ENCODE data around the gene TWF2.

The TWF2 gene

DNA sequence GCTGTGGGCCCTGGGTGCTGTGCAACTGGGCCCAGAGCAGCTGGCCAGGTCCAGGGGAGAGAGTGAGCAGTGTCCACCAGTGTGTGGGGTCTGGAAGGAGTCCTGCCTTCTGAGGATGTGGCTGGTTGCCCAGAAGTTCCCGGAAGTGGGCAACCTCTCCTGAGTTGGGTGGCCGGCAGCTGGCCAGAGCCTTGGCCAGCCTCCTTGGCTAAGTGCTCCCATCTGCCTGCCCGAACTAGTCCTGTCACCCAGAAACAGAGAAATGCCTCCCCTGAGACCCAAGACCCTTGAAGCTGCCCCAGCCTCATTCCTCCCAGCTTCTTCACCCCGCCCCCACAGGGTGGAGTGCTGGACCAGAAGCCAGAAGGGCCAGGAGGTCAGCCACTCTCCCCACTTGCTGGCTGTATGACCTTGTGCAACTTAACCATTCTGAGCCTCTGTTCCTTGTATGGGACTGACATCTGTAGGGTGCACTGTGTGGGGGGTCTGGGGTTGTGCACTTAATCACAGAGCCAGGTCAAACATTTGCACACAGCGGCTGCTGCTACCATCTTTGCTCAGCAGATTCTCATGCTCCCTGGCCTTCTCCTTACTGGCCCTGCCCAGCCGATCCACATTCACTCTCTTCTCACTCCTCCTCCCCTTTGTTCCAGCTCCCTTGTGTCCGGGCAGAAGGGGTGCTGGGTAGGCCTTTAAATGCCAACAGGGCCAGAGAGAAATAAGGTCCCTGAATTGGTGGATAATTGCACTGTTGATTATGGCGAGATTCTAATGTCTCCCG lies 48.5 kb downstream of the TWF2 start:
- no peak for DNase-seq (ENCODE audit: extremely low read depth, low read depth)
- TF ChIP-seq, protein P1, sequence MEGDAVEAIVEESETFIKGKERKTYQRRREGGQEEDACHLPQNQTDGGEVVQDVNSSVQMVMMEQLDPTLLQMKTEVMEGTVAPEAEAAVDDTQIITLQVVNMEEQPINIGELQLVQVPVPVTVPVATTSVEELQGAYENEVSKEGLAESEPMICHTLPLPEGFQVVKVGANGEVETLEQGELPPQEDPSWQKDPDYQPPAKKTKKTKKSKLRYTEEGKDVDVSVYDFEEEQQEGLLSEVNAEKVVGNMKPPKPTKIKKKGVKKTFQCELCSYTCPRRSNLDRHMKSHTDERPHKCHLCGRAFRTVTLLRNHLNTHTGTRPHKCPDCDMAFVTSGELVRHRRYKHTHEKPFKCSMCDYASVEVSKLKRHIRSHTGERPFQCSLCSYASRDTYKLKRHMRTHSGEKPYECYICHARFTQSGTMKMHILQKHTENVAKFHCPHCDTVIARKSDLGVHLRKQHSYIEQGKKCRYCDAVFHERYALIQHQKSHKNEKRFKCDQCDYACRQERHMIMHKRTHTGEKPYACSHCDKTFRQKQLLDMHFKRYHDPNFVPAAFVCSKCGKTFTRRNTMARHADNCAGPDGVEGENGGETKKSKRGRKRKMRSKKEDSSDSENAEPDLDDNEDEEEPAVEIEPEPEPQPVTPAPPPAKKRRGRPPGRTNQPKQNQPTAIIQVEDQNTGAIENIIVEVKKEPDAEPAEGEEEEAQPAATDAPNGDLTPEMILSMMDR (IDR thresholded peaks at IDR 0.05; ENCODE audit: low read depth, low read length, missing control alignments): no peak

DNA sequence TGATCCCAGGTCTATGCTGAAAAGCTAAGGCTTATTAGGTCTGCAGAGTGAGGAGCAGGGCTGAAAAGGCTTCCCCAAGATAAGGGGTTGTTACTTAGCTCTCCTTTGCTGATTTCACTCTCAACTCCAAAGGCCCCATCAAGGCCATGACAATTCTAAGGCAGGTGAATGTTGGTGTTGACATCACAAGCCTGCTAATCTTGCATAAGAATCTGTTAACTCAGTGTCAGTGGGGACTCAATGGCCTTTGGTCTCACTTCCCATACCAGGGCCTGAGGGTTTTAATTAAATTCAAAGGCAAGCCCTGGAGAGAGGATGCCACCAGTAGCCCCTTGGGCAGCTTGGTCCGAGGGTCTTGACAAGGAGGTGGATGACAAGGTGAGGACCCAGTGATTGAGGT lies 50.4 kb downstream of the TWF2 start:
- DNase-seq (ENCODE audit: extremely low read depth, low read depth): no peak
- TF ChIP-seq, protein P1 (IDR thresholded peaks at IDR 0.05; ENCODE audit: low read depth, low read length, missing control alignments): no peak
- no peak overlapping the region for H3K4me3 ChIP-seq (replicated peaks; ENCODE audit: low read depth, low read length)

More for the DNA sequence above, 48.5 kb downstream of the TWF2 start:
- H3K4me3 ChIP-seq (replicated peaks; ENCODE audit: low read depth, low read length): no peak overlapping the region

GRCh38 chr3:52186729-52187128 lies 52.2 kb downstream of the TWF2 start:
- TF ChIP-seq, protein P1 (IDR thresholded peaks at IDR 0.05; ENCODE audit: low read depth, low read length, missing control alignments): no peak
- H3K4me3 ChIP-seq (replicated peaks; ENCODE audit: low read depth, low read length): no peak overlapping the region
- no peak for DNase-seq (ENCODE audit: extremely low read depth, low read depth)

GRCh38 chr3:52185837-52186236 lies 53.1 kb downstream of the TWF2 start:
- TF ChIP-seq, protein P1 (IDR thresholded peaks at IDR 0.05; ENCODE audit: low read depth, low read length, missing control alignments): no peak
- no peak overlapping the region for H3K4me3 ChIP-seq (replicated peaks; ENCODE audit: low read depth, low read length)
- no peak for DNase-seq (ENCODE audit: extremely low read depth, low read depth)

DNA sequence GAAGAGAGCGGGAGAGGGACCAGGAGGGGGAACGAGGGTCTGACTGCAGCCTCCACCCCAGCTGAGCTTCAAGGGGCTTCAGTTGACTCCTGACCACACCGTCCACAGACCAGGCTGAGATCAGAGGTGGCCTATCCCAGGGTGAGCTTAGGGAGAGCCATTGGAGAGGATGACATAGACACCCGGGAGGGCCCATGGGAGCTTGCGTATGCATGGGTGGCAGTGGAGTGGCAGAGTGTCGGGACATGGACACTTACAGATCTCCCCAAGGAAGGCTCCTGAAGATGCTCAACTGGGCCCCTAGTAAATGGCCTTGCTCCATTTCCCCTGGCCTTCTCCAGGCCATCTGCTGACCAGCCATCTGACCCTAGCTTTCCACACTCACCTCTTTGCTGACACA lies 53.6 kb downstream of the TWF2 start:
- TF ChIP-seq, protein P1 (IDR thresholded peaks at IDR 0.05; ENCODE audit: low read depth, low read length, missing control alignments): no peak
- DNase-seq (ENCODE audit: extremely low read depth, low read depth): no peak
- H3K4me3 ChIP-seq (replicated peaks; ENCODE audit: low read depth, low read length): no peak overlapping the region

DNA sequence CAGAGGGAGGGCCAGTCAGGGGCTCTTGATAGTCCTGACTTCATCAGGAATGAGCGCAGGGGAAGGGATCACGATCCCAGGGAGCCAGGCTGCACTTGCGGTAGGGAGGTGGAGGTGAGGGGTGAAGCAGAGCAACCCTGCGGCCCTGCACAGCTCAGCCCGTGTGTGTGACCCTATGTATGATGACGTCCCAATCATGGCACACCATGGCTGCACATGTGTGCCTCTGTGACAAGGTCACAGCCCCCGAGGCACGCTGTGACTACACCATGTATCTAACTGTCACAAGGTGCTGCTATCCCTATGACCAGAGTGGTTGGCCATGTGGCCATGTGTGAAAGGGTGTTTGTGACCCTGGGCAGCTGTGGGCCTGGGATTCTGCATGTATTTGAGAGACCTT lies 54.3 kb downstream of the TWF2 start:
- H3K4me3 ChIP-seq (replicated peaks; ENCODE audit: low read depth, low read length): no peak overlapping the region
- TF ChIP-seq, protein P1 (IDR thresholded peaks at IDR 0.05; ENCODE audit: low read depth, low read length, missing control alignments): no peak
- no peak for DNase-seq (ENCODE audit: extremely low read depth, low read depth)

Data from HFF-Myc (cell line).